HCT116 (cell line): Measurements from ENCODE around the gene SHC2. TPM values are rescaled to one million over a fixed set of nuclear protein-coding genes. Genes with fewer than 3 reads are reported as not detected.

Experiments
- ATAC-seq: fragments of 200-7000 bp; cut with Tn5 transposase; 2 replicates; pipeline ENCODE4 v1.9.1; 2020; ENCODE audit warnings: mild to moderate bottlenecking, moderate library complexity
- BruUV-seq: library from RNA; stranded (reverse); fragments of 400-500 nt; replicated peaks from 2 replicates; lab custom pipeline; 2021; lab: Mats Ljungman, UMichigan
- CTCF ChIA-PET: fragments of 300-600 bp; sonication (Branson Sonifier 250); formaldehyde crosslinking; loops from one replicate; lab custom pipeline; 2021; ENCODE audit warnings: antibody characterized with exemption; lab: Charles Lee
- POLR2A ChIA-PET: fragments of 300-600, 350-600 bp; sonication (Branson Sonifier 250); formaldehyde crosslinking; loops from one replicate; lab custom pipeline; 2021; ENCODE audit warnings: antibody characterized with exemption; lab: Charles Lee
- RAD21 ChIA-PET, 2 experiments: fragments of 300-600 bp; sonication (Branson Sonifier 250); formaldehyde crosslinking; loops; one replicate each; lab custom pipeline; 2023; ENCODE audit warnings: low total read pairs in 2 of 2; ENCODE audit not compliant: uncharacterized antibody in 2 of 2, unreplicated experiment in 2 of 2, low non-redundant PET in 1 of 2; lab: Charles Lee
- DNase-seq: peaks from one replicate; pipeline ENCODE4 v3.0.0-alpha.2; 2010; ENCODE audit warnings: low read depth, low spot score
- H2AFZ ChIP-seq: fragments of 200-600 bp; shearing (Covaris generic), sonication (generic); 2 replicates; pipeline ENCODE4 v1.6.1; 2017; ENCODE audit warnings: low read depth, mixed run types, mixed read lengths, antibody characterized with exemption, low read length; ENCODE audit not compliant: poor library complexity, severe bottlenecking
- H3K27ac ChIP-seq: 2 replicates; pipeline ENCODE4 v1.5.1; 2012; ENCODE audit warnings: low read depth, low read length
- H3K27me3 ChIP-seq: fragments of 200-600 bp; sonication (generic); 2 replicates; pipeline ENCODE4 v1.6.1; 2016; ENCODE audit warnings: mixed run types, low read length, mixed read lengths; ENCODE audit not compliant: insufficient read depth
- H3K36me3 ChIP-seq, 2 experiments: fragments of 200-500 bp in 1 of 2; fragments of 200-600 bp in 1 of 2; sonication (Bioruptor generic) in 1 of 2; sonication (generic) in 1 of 2; 2 replicates each; pipeline versions ENCODE4 v1.5.1 to v1.6.1; 2014 to 2016; ENCODE audit warnings: low read length in 2 of 2, inconsistent platforms in 1 of 2, mixed read lengths in 1 of 2, mixed run types in 1 of 2; ENCODE audit not compliant: insufficient read depth in 2 of 2, control insufficient read depth in 1 of 2
- H3K4me1 ChIP-seq, 2 experiments: fragments of 200-600 bp in 1 of 2; sonication (generic) in 1 of 2; 2 replicates each; pipeline versions ENCODE4 v1.5.1 to v1.6.1; 2012 to 2017; ENCODE audit warnings: low read length in 2 of 2, inconsistent platforms in 1 of 2, mild to moderate bottlenecking in 1 of 2, mixed read lengths in 1 of 2, mixed run types in 1 of 2, moderate library complexity in 1 of 2; ENCODE audit not compliant: insufficient read depth in 2 of 2, control insufficient read depth in 1 of 2
- H3K4me2 ChIP-seq: fragments of 200-600 bp; sonication (generic); 2 replicates; pipeline ENCODE4 v1.6.1; 2017; ENCODE audit warnings: mixed run types, low read length, mixed read lengths
- H3K4me3 ChIP-seq, 2 experiments: fragments of 200-600 bp in 1 of 2; sonication (generic) in 1 of 2; replicated peaks in 1 of 2; 2 replicates each; pipeline ENCODE4 v1.5.1; 2011 to 2016; ENCODE audit warnings: low read length in 2 of 2, control low read depth in 1 of 2, low read depth in 1 of 2, mild to moderate bottlenecking in 1 of 2, mixed read lengths in 1 of 2, mixed run types in 1 of 2
- H3K79me2 ChIP-seq: fragments of 200-600 bp; sonication (generic); 2 replicates; pipeline ENCODE4 v1.6.1; 2017; ENCODE audit warnings: mild to moderate bottlenecking, mixed run types, low read length, moderate library complexity, mixed read lengths; ENCODE audit not compliant: insufficient read depth
- H3K9ac ChIP-seq: fragments of 200-600 bp; sonication (generic); 2 replicates; pipeline ENCODE4 v1.6.1; 2016; ENCODE audit warnings: low read length, mixed read lengths
- H3K9me2 ChIP-seq: fragments of 200-600 bp; sonication (generic), shearing (Covaris generic); 2 replicates; pipeline ENCODE4 v1.6.1; 2017; ENCODE audit warnings: mixed run types, mild to moderate bottlenecking, moderate library complexity; ENCODE audit not compliant: insufficient read depth
- H3K9me3 ChIP-seq, 2 experiments: fragments of 200-500 bp in 1 of 2; fragments of 200-600 bp in 1 of 2; sonication (Bioruptor generic) in 1 of 2; sonication (generic) in 1 of 2; 2 replicates each; pipeline ENCODE4 v1.6.1; 2014 to 2017; ENCODE audit warnings: low read length in 2 of 2, mixed read lengths in 2 of 2, inconsistent platforms in 1 of 2, low read depth in 1 of 2, mild to moderate bottlenecking in 1 of 2, mixed run types in 1 of 2, moderate library complexity in 1 of 2; ENCODE audit not compliant: control insufficient read depth in 1 of 2, insufficient read depth in 1 of 2
- H4K20me1 ChIP-seq: fragments of 200-600 bp; sonication (generic), shearing (Covaris generic); 2 replicates; pipeline ENCODE4 v1.6.1; 2017; ENCODE audit warnings: mixed run types, mild to moderate bottlenecking, moderate library complexity; ENCODE audit not compliant: insufficient read depth
- CEBPB ChIP-seq: IDR thresholded peaks from 2 replicates; pipeline ENCODE4 v1.6.1; 2012; ENCODE audit warnings: low read depth
- CTCF ChIP-seq, 3 experiments: fragments of 200-600 bp in 1 of 3; sonication (generic) in 1 of 3; IDR thresholded peaks in 2 of 3; conservative IDR thresholded peaks in 1 of 3; 2 replicates each; pipeline ENCODE4 v1.5.1; 2012 to 2017; ENCODE audit warnings: low read depth in 2 of 3, low read length in 2 of 3, antibody characterized with exemption in 1 of 3, borderline replicate concordance in 1 of 3, control low read depth in 1 of 3, mild to moderate bottlenecking in 1 of 3, mixed read lengths in 1 of 3, mixed run types in 1 of 3, moderate library complexity in 1 of 3; ENCODE audit not compliant: insufficient read depth in 1 of 3
- EGR1 ChIP-seq: IDR thresholded peaks from 2 replicates; pipeline ENCODE4 v1.6.1; 2012; ENCODE audit warnings: low read depth
- ELF1 ChIP-seq: IDR thresholded peaks from 2 replicates; pipeline ENCODE4 v1.6.1; 2012; ENCODE audit warnings: low read depth, borderline replicate concordance
- EZH2 ChIP-seq: fragments of 200-600 bp; sonication (generic); IDR thresholded peaks from 2 replicates; pipeline ENCODE4 v1.6.1; 2017; ENCODE audit warnings: antibody characterized with exemption, mixed run types
- EZH2phosphoT487 ChIP-seq: fragments of 200-600 bp; IDR thresholded peaks from 2 replicates; pipeline ENCODE4 v1.6.1; 2018; ENCODE audit warnings: antibody characterized with exemption, borderline replicate concordance
- FOSL1 ChIP-seq: IDR thresholded peaks from 2 replicates; pipeline ENCODE4 v1.6.1; 2012; ENCODE audit warnings: low read depth
- POLR2A ChIP-seq: IDR thresholded peaks from 2 replicates; pipeline ENCODE4 v1.7.0; 2011; ENCODE audit warnings: borderline replicate concordance; ENCODE audit not compliant: insufficient read depth, insufficient read length; ENCODE audit errors: extremely low read depth
- POLR2AphosphoS5 ChIP-seq: IDR thresholded peaks from 2 replicates; pipeline ENCODE4 v1.6.1; 2011; ENCODE audit warnings: mild to moderate bottlenecking, low read depth, low read length, moderate library complexity
- RAD21 ChIP-seq: IDR thresholded peaks from 2 replicates; pipeline ENCODE4 v1.6.1; 2012; ENCODE audit warnings: low read depth, mild to moderate bottlenecking
- REST ChIP-seq: IDR thresholded peaks from 2 replicates; pipeline ENCODE4 v1.6.1; 2012; ENCODE audit warnings: low read depth
- SIN3A ChIP-seq: IDR thresholded peaks from 2 replicates; pipeline ENCODE4 v1.6.1; 2012; ENCODE audit warnings: low read depth
- SP1 ChIP-seq: IDR thresholded peaks from 2 replicates; pipeline ENCODE4 v1.6.1; 2012; ENCODE audit warnings: low read depth
- SRF ChIP-seq: IDR thresholded peaks from 2 replicates; pipeline ENCODE4 v1.6.1; 2012; ENCODE audit warnings: low read depth
- TCF7L2 ChIP-seq: IDR thresholded peaks from 2 replicates; pipeline ENCODE4 v1.7.0; 2011; ENCODE audit warnings: borderline replicate concordance, inconsistent platforms; ENCODE audit not compliant: insufficient read depth, insufficient read length; ENCODE audit errors: extremely low read depth
- YY1 ChIP-seq: IDR thresholded peaks from 2 replicates; pipeline ENCODE4 v1.6.1; 2011; ENCODE audit warnings: low read length, low read depth, moderate library complexity, mild to moderate bottlenecking; ENCODE audit not compliant: insufficient replicate concordance; ENCODE audit errors: extremely low read depth
- ZFX ChIP-seq: fragments of 450-650 bp; IDR thresholded peaks from 2 replicates; pipeline ENCODE4 v1.6.1; 2017
- intact Hi-C: fragments of 100-400 bp; cut with micrococcal nuclease; formaldehyde crosslinking; loops from 2 replicates; pipeline ENCODE4 v1.10.0; 2022
- total RNA-seq: library from RNA; stranded (reverse); gene quantifications from one replicate; pipeline ENCODE4 v1.2.1, GENCODE V29; 2021; ENCODE audit not compliant: unreplicated experiment
- TF ChIP-seq, protein P1 (sequence below): IDR thresholded peaks from 2 replicates; pipeline ENCODE4 v1.6.1; 2012
- TF ChIP-seq, protein P2 (sequence below): IDR thresholded peaks from 2 replicates; pipeline ENCODE4 v1.6.1; 2011; ENCODE audit warnings: mild to moderate bottlenecking, low read length, moderate library complexity; ENCODE audit not compliant: insufficient replicate concordance; ENCODE audit errors: extremely low read depth

Gene SHC2
- total RNA-seq, 1 experiment from 2014 or later = 2.5 TPM

GRCh38 chr19:480016-480855 lies 19.4 kb upstream of the SHC2 start:
- H2AFZ ChIP-seq = no peak overlapping the region
- no peak for DNase-seq
- ATAC-seq = peak; percentile 67
- H3K9me3 ChIP-seq = peaks cover 0 to 15% of the 10 kb centered on the region in 2 experiments; a peak in 1 of 4 replicates
- intact Hi-C loops = no loop called here
- ChIA-PET RAD21 (no interaction called here), POLR2A (interaction anchor here (1.2 kb wide), 1 partner anchor 51 kb away, joined by 3 read pairs; the partner anchor contains the start of gene CDC34), CTCF (interaction anchor here (0.7 kb wide), 1 partner anchor 9 kb away, joined by 3 read pairs; no protein-coding TSS in a partner anchor)
- H3K79me2 ChIP-seq = no peaks in the 10 kb centered on the region
- no peak overlapping the region; the same call in 1 of the 2 replicates for H3K27ac ChIP-seq
- no peaks in the 10 kb centered on the region for H3K27me3 ChIP-seq
- no peaks in the 10 kb centered on the region for H3K9me2 ChIP-seq
- no peak overlapping the region for H3K4me3 ChIP-seq
- H3K36me3 ChIP-seq = no peaks in the 10 kb centered on the region
- no peaks in the 10 kb centered on the region for H3K4me1 ChIP-seq
- H4K20me1 ChIP-seq = no peaks in the 10 kb centered on the region
- no peak overlapping the region for H3K4me2 ChIP-seq
- H3K9ac ChIP-seq = no peak overlapping the region
- no TSS peak for BruUV-seq
- no peak for TF ChIP-seq FOSL1
- no peak for TF ChIP-seq ELF1
- no peak for TF ChIP-seq YY1
- no peak for TF ChIP-seq EZH2
- TF ChIP-seq, protein P1, sequence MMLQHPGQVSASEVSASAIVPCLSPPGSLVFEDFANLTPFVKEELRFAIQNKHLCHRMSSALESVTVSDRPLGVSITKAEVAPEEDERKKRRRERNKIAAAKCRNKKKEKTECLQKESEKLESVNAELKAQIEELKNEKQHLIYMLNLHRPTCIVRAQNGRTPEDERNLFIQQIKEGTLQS = no peak
- TF ChIP-seq EGR1 = peak; percentile 57; the same call in 1 of the 2 replicates
- TF ChIP-seq TCF7L2 = no peak
- TF ChIP-seq POLR2AphosphoS5 = no peak
- no peak for TF ChIP-seq ZFX
- no peak for TF ChIP-seq SRF
- TF ChIP-seq CEBPB = no peak
- TF ChIP-seq CTCF (IDR thresholded peaks at IDR 0.05 in 2 of 3, conservative IDR thresholded peaks at IDR 0.05 in 1 of 3; ENCODE audit: borderline replicate concordance in 1 of 3, insufficient read depth in 1 of 3, low read depth in 2 of 3, low read length in 2 of 3) = peak; percentile 38 to 70 (median 47); a peak in 5 of 6 replicates
- TF ChIP-seq EZH2phosphoT487 = no peak
- TF ChIP-seq, protein P2, sequence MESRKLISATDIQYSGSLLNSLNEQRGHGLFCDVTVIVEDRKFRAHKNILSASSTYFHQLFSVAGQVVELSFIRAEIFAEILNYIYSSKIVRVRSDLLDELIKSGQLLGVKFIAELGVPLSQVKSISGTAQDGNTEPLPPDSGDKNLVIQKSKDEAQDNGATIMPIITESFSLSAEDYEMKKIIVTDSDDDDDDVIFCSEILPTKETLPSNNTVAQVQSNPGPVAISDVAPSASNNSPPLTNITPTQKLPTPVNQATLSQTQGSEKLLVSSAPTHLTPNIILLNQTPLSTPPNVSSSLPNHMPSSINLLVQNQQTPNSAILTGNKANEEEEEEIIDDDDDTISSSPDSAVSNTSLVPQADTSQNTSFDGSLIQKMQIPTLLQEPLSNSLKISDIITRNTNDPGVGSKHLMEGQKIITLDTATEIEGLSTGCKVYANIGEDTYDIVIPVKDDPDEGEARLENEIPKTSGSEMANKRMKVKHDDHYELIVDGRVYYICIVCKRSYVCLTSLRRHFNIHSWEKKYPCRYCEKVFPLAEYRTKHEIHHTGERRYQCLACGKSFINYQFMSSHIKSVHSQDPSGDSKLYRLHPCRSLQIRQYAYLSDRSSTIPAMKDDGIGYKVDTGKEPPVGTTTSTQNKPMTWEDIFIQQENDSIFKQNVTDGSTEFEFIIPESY = no peak
- peak; percentile 63 for TF ChIP-seq RAD21
- no peak for TF ChIP-seq SIN3A
- no peak for TF ChIP-seq POLR2A
- TF ChIP-seq REST = no peak
- no peak for TF ChIP-seq SP1
